Liver (tissue), 3 donors: ENCODE results near the gene LRP3.

Experiments
- EGR1 ChIP-seq, 2 donors: IDR thresholded peaks; 2 replicates each; pipeline ENCODE4 v1.6.1; 2016 to 2018; ENCODE audit warnings: antibody characterized with exemption in 2 of 2, low read depth in 2 of 2
- FOXA2 ChIP-seq: IDR thresholded peaks from 2 replicates; pipeline ENCODE4 v1.6.1; 2016; ENCODE audit warnings: antibody characterized with exemption
- GABPA ChIP-seq, 2 donors: IDR thresholded peaks in 1 of 2; conservative IDR thresholded peaks in 1 of 2; 2 replicates each; pipeline ENCODE4 v1.6.1; 2016; ENCODE audit warnings: antibody characterized with exemption in 2 of 2, mild to moderate bottlenecking in 1 of 2, moderate library complexity in 1 of 2
- HNF4A ChIP-seq, 2 donors: conservative IDR thresholded peaks; 2 replicates each; pipeline ENCODE4 v1.6.1; 2016; ENCODE audit warnings: antibody characterized with exemption in 2 of 2, mild to moderate bottlenecking in 2 of 2
- JUND ChIP-seq, 2 donors: IDR thresholded peaks; 2 replicates each; pipeline ENCODE4 v1.6.1; 2016; ENCODE audit warnings: antibody characterized with exemption in 2 of 2
- RAD21 ChIP-seq, 2 donors: IDR thresholded peaks; 2 replicates each; pipeline ENCODE4 v1.6.1; 2016; ENCODE audit warnings: antibody characterized with exemption in 2 of 2, mild to moderate bottlenecking in 2 of 2
- RXRA ChIP-seq, 2 donors: IDR thresholded peaks; 2 replicates each; pipeline ENCODE4 v1.6.1; 2017 to 2018; ENCODE audit warnings: antibody characterized with exemption in 2 of 2, mild to moderate bottlenecking in 1 of 2
- SP1 ChIP-seq: IDR thresholded peaks from 2 replicates; pipeline ENCODE4 v1.6.1; 2018; ENCODE audit warnings: antibody characterized with exemption, mild to moderate bottlenecking
- YY1 ChIP-seq: IDR thresholded peaks from 2 replicates; pipeline ENCODE4 v1.6.1; 2016; ENCODE audit warnings: antibody characterized with exemption, mild to moderate bottlenecking
- TF ChIP-seq, protein P1 (sequence below): fragments of 150-350 bp; IDR thresholded peaks from 2 replicates; pipeline ENCODE4 v1.5.1; 2017; ENCODE audit warnings: improper control_type of control experiment, low read depth, low read length; ENCODE audit not compliant: missing input control
- TF ChIP-seq, protein P2 (sequence below): IDR thresholded peaks from 2 replicates; pipeline ENCODE4 v1.6.1; 2016; ENCODE audit warnings: antibody characterized with exemption
- TF ChIP-seq, protein P3 (sequence below): IDR thresholded peaks from 2 replicates; pipeline ENCODE4 v1.6.1; 2016; ENCODE audit warnings: antibody characterized with exemption
- TF ChIP-seq, protein P4 (sequence below): IDR thresholded peaks from 2 replicates; pipeline ENCODE4 v1.6.1; 2016; ENCODE audit warnings: antibody characterized with exemption
- donor health status: healthy.
- donor health status: healthy.

DNA sequence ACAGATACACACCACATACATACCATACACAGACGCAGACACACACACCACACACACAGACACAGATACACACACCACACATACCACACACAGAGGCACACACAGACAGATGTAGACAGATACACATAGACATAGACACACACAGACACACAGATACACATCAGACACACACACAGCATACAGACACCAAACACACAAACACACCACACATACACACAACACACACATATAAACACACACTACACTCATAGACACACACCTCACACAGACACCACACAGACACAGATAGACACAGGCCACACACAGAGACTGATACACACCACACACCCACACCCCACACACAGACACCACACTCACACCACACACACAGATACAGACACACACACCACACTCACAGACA is 56.4 kb downstream of the LRP3 start:
- TF ChIP-seq, protein P1, sequence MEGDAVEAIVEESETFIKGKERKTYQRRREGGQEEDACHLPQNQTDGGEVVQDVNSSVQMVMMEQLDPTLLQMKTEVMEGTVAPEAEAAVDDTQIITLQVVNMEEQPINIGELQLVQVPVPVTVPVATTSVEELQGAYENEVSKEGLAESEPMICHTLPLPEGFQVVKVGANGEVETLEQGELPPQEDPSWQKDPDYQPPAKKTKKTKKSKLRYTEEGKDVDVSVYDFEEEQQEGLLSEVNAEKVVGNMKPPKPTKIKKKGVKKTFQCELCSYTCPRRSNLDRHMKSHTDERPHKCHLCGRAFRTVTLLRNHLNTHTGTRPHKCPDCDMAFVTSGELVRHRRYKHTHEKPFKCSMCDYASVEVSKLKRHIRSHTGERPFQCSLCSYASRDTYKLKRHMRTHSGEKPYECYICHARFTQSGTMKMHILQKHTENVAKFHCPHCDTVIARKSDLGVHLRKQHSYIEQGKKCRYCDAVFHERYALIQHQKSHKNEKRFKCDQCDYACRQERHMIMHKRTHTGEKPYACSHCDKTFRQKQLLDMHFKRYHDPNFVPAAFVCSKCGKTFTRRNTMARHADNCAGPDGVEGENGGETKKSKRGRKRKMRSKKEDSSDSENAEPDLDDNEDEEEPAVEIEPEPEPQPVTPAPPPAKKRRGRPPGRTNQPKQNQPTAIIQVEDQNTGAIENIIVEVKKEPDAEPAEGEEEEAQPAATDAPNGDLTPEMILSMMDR: no peak
- no peak for TF ChIP-seq SP1
- TF ChIP-seq, protein P2, sequence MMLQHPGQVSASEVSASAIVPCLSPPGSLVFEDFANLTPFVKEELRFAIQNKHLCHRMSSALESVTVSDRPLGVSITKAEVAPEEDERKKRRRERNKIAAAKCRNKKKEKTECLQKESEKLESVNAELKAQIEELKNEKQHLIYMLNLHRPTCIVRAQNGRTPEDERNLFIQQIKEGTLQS: no peak
- no peak for TF ChIP-seq HNF4A (conservative IDR thresholded peaks at IDR 0.05)
- no peak for TF ChIP-seq FOXA2
- no peak for TF ChIP-seq JUND (IDR thresholded peaks at IDR 0.05)
- TF ChIP-seq GABPA (IDR thresholded peaks at IDR 0.05 in 1 of 2, conservative IDR thresholded peaks at IDR 0.05 in 1 of 2): no peak
- TF ChIP-seq, protein P3, sequence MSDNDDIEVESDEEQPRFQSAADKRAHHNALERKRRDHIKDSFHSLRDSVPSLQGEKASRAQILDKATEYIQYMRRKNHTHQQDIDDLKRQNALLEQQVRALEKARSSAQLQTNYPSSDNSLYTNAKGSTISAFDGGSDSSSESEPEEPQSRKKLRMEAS: no peak
- TF ChIP-seq RAD21 (IDR thresholded peaks at IDR 0.05): no peak
- TF ChIP-seq EGR1 (IDR thresholded peaks at IDR 0.05; ENCODE audit: low read depth in 2 of 2): no peak
- no peak for TF ChIP-seq RXRA (IDR thresholded peaks at IDR 0.05)
- TF ChIP-seq, protein P4, sequence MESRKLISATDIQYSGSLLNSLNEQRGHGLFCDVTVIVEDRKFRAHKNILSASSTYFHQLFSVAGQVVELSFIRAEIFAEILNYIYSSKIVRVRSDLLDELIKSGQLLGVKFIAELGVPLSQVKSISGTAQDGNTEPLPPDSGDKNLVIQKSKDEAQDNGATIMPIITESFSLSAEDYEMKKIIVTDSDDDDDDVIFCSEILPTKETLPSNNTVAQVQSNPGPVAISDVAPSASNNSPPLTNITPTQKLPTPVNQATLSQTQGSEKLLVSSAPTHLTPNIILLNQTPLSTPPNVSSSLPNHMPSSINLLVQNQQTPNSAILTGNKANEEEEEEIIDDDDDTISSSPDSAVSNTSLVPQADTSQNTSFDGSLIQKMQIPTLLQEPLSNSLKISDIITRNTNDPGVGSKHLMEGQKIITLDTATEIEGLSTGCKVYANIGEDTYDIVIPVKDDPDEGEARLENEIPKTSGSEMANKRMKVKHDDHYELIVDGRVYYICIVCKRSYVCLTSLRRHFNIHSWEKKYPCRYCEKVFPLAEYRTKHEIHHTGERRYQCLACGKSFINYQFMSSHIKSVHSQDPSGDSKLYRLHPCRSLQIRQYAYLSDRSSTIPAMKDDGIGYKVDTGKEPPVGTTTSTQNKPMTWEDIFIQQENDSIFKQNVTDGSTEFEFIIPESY: no peak
- no peak for TF ChIP-seq YY1
